Measurements from ENCODE around the gene RCC1.

Gene RCC1

GRCh38 chr1:28578696-28579218, 72.9 kb downstream of the RCC1 start (continued):
- TF ChIP-seq TOX (CRISPR knock-in tag; IDR thresholded peaks at IDR 0.05; ENCODE audit: borderline replicate concordance) = no peak
- TF ChIP-seq ZFP30 (CRISPR knock-in tag; IDR thresholded peaks at IDR 0.05) = no peak
- TF ChIP-seq GLIS3 (CRISPR knock-in tag; IDR thresholded peaks at IDR 0.05) = no peak
- no peak for TF ChIP-seq ZC3H10 (CRISPR knock-in tag; IDR thresholded peaks at IDR 0.05)
- TF ChIP-seq, protein P1, sequence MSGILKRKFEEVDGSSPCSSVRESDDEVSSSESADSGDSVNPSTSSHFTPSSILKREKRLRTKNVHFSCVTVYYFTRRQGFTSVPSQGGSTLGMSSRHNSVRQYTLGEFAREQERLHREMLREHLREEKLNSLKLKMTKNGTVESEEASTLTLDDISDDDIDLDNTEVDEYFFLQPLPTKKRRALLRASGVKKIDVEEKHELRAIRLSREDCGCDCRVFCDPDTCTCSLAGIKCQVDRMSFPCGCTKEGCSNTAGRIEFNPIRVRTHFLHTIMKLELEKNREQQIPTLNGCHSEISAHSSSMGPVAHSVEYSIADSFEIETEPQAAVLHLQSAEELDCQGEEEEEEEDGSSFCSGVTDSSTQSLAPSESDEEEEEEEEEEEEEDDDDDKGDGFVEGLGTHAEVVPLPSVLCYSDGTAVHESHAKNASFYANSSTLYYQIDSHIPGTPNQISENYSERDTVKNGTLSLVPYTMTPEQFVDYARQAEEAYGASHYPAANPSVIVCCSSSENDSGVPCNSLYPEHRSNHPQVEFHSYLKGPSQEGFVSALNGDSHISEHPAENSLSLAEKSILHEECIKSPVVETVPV (CRISPR knock-in tag; IDR thresholded peaks at IDR 0.05) = no peak

DNA sequence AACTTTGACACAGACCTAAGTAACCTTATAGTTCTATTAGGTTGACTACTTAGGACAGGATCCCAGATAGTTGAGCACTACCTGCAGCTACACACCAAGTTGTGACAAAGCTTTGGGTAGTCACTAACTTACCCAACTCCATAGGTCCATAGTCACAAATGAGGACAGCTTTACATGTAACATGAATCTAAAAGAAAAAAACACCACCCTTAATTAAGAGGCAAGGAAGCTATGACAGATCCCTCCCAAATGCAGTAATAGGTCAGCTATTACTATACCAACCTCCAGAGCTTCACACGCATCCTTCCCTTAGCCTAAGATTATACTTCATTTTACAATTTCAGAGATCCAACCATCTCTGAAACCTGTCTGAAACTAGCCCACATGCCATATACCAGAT, 73.6 kb downstream of the RCC1 start:
- ATAC-seq = no peak
- TF ChIP-seq CSDC2 (CRISPR knock-in tag; IDR thresholded peaks at IDR 0.05) (no peak), PATZ1 (CRISPR knock-in tag; IDR thresholded peaks at IDR 0.05; ENCODE audit: borderline replicate concordance) (no peak), ISL1 (CRISPR knock-in tag; IDR thresholded peaks at IDR 0.05) (no peak), ZC3H10 (CRISPR knock-in tag; IDR thresholded peaks at IDR 0.05) (no peak), ZFP3 (CRISPR knock-in tag; IDR thresholded peaks at IDR 0.05) (no peak), BACH2 (CRISPR knock-in tag; IDR thresholded peaks at IDR 0.05; ENCODE audit: borderline replicate concordance) (no peak), ZNF8 (CRISPR knock-in tag; IDR thresholded peaks at IDR 0.05) (no peak), POU6F1 (CRISPR knock-in tag; IDR thresholded peaks at IDR 0.05; ENCODE audit: borderline replicate concordance, low read depth) (no peak), ZFP30 (CRISPR knock-in tag; IDR thresholded peaks at IDR 0.05) (no peak), SNAI2 (CRISPR knock-in tag; IDR thresholded peaks at IDR 0.05) (no peak), ESRRG (CRISPR knock-in tag; IDR thresholded peaks at IDR 0.05) (no peak), PPARA (CRISPR knock-in tag; IDR thresholded peaks at IDR 0.05; ENCODE audit: borderline replicate concordance) (no peak), TOX (CRISPR knock-in tag; IDR thresholded peaks at IDR 0.05; ENCODE audit: borderline replicate concordance) (no peak), ZNF565 (CRISPR knock-in tag; conservative IDR thresholded peaks at IDR 0.05; ENCODE audit: low read depth) (no peak)
- TF ChIP-seq, protein P1 (CRISPR knock-in tag; IDR thresholded peaks at IDR 0.05) = no peak
- TF ChIP-seq, protein P2, sequence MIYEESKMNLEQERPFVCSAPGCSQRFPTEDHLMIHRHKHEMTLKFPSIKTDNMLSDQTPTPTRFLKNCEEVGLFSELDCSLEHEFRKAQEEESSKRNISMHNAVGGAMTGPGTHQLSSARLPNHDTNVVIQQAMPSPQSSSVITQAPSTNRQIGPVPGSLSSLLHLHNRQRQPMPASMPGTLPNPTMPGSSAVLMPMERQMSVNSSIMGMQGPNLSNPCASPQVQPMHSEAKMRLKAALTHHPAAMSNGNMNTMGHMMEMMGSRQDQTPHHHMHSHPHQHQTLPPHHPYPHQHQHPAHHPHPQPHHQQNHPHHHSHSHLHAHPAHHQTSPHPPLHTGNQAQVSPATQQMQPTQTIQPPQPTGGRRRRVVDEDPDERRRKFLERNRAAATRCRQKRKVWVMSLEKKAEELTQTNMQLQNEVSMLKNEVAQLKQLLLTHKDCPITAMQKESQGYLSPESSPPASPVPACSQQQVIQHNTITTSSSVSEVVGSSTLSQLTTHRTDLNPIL (CRISPR knock-in tag; IDR thresholded peaks at IDR 0.05; ENCODE audit: low read depth) = no peak

DNA sequence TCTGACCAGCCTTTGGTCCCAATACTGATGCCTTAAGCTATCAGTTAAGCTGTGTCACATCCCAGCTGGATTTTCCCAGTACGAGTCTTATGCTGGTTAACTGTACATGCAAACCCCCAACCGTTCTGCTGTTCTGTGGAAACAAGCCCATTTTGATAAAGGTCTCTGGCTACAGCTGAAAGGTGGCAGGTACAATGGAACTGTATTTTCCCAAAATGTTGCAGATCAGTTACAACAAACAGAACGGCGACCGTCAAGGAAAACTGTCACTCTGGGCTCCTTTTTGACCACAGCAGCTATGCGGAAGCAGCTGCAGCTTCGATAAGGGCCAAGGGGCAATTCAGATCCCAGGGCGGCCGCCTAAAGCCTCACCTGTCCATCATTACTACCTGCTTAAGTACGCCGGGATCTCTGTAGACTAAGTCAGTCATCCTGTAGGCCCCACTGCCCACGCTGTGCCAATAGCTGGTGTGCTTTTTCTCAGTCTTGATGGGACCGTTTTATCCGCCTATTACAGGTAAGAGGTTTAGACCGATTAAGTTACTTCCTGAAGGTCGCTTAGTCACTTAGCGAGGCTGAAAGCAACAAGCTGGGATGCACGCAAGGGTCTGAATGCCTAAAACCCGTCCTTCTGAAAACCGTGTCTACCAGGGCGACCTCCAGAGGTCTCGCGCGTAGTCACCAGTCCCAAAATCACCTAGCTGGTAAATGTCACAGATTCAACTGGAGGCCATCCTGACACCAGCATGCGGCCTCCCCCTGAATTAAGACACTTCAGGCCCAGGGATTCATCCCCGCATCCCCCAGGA, 75.1 kb downstream of the RCC1 start:
- ATAC-seq = peak; percentile 36
- no peak for TF ChIP-seq ZNF70 (CRISPR knock-in tag; IDR thresholded peaks at IDR 0.05)
- TF ChIP-seq ESRRG (CRISPR knock-in tag; IDR thresholded peaks at IDR 0.05) = no peak
- TF ChIP-seq, protein P3, sequence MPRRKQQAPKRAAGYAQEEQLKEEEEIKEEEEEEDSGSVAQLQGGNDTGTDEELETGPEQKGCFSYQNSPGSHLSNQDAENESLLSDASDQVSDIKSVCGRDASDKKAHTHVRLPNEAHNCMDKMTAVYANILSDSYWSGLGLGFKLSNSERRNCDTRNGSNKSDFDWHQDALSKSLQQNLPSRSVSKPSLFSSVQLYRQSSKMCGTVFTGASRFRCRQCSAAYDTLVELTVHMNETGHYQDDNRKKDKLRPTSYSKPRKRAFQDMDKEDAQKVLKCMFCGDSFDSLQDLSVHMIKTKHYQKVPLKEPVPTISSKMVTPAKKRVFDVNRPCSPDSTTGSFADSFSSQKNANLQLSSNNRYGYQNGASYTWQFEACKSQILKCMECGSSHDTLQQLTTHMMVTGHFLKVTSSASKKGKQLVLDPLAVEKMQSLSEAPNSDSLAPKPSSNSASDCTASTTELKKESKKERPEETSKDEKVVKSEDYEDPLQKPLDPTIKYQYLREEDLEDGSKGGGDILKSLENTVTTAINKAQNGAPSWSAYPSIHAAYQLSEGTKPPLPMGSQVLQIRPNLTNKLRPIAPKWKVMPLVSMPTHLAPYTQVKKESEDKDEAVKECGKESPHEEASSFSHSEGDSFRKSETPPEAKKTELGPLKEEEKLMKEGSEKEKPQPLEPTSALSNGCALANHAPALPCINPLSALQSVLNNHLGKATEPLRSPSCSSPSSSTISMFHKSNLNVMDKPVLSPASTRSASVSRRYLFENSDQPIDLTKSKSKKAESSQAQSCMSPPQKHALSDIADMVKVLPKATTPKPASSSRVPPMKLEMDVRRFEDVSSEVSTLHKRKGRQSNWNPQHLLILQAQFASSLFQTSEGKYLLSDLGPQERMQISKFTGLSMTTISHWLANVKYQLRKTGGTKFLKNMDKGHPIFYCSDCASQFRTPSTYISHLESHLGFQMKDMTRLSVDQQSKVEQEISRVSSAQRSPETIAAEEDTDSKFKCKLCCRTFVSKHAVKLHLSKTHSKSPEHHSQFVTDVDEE (CRISPR knock-in tag; IDR thresholded peaks at IDR 0.05) = no peak
- TF ChIP-seq SNAI2 (CRISPR knock-in tag; IDR thresholded peaks at IDR 0.05) = no peak
- no peak for TF ChIP-seq ZC3H10 (CRISPR knock-in tag; IDR thresholded peaks at IDR 0.05)
